Measurements from ENCODE around the gene TMEM63C. TPM values are rescaled to one million over a fixed set of nuclear protein-coding genes. Genes with fewer than 3 reads are reported as not detected.

TMEM63C gene, protein sequence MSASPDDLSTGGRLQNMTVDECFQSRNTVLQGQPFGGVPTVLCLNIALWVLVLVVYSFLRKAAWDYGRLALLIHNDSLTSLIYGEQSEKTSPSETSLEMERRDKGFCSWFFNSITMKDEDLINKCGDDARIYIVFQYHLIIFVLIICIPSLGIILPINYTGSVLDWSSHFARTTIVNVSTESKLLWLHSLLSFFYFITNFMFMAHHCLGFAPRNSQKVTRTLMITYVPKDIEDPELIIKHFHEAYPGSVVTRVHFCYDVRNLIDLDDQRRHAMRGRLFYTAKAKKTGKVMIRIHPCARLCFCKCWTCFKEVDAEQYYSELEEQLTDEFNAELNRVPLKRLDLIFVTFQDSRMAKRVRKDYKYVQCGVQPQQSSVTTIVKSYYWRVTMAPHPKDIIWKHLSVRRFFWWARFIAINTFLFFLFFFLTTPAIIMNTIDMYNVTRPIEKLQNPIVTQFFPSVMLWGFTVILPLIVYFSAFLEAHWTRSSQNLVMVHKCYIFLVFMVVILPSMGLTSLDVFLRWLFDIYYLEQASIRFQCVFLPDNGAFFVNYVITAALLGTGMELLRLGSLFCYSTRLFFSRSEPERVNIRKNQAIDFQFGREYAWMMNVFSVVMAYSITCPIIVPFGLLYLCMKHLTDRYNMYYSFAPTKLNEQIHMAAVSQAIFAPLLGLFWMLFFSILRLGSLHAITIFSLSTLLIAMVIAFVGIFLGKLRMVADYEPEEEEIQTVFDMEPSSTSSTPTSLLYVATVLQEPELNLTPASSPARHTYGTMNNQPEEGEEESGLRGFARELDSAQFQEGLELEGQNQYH
- total RNA-seq: 1.4 TPM

DNA sequence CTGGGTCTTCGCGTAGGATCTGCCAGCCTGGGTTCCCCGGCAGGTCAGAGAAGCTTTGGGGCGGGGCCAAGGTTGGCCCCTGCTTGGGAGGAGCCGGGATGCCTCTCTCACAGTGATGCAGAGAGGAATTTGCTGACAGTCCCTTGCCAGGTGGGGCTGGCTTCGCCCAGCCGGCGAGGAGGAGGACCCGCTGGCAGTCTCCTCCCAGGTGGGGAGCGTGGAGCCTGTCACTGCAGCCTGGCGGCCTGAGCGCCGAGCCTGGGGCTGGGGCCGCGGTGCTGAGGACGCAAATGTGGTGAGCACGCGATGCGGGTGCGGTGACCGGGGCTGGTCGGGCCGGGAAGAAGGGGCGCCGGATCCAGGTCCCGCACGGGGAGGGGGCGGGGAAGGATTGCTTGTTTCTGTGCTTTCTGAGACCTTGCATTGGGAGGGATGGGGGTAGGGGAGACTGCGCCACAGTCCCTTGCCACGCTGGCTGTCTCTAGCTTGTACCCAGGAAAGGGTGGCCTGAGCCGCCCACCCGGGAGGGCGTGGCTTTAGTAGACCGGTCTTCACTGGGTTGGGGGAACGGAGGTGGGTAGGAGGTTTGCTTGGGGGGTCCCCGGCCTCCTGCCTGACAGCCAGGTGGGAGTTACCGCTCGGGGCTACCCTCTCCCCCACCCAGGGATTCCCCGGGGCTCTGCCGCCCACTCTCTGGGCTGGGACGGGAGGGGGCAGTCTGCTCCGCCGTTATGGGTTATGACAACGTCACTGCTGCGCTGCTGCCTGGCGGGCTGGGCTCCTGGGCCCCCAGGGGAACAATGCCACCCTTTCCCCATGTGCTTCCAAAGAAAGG lies at the start of gene TMEM63C:
TSS of gene TMEM63C (plus strand) at position 196 of the 835 bp plus-strand sequence. CDS start 37,016 bp downstream, outside the sequence.
- Histone ChIP-seq H3K27me3 (ENCODE audit: insufficient read depth, low read length) (peaks cover 9% of the 10 kb centered on the region), H3K4me3 (ENCODE audit: low read length) (peak within 1 kb of the TSS; percentile 32), H3K9me3 (ENCODE audit: low read depth, low read length) (no peaks in the 10 kb centered on the region), H3K4me1 (ENCODE audit: insufficient read depth, low read length) (peaks cover 6% of the 10 kb centered on the region)

DNA sequence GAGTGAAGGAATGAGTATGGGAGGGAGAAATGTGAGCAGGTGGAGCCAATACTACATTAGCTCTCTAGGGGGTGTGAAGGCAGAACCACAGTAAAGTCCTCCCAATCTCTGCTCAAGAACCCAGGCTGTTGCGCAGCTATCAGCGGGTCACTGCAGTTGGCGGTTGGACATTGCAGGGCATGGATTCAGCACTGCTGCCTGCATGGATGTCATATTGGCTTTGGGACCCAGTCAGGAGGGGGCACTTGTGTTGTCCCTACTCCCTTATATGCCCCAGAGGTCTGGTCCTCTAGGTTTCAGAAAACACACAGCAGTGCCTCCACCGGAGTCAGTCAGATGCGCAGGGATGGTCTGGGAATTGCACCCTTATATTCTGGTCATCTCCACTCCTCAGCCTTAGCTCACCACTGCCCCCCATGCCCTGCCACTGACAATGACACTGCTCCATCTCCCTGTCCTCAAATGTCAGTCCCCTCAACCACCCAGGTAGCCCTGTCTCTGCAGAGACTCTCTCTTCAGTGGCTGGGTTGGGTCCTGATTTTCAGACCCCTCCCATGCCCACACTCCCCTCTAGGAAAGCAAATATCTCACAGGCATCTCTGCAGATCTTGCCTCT lies 49.6 kb upstream of the TMEM63C start:
- no peaks in the 10 kb centered on the region for H3K9me3 ChIP-seq (ENCODE audit: low read depth, low read length)
- no peak overlapping the region for H3K4me3 ChIP-seq (ENCODE audit: low read length)
- H3K27me3 ChIP-seq (ENCODE audit: insufficient read depth, low read length): peaks cover 20% of the 10 kb centered on the region
- no peaks in the 10 kb centered on the region for H3K4me1 ChIP-seq (ENCODE audit: insufficient read depth, low read length)

DNA sequence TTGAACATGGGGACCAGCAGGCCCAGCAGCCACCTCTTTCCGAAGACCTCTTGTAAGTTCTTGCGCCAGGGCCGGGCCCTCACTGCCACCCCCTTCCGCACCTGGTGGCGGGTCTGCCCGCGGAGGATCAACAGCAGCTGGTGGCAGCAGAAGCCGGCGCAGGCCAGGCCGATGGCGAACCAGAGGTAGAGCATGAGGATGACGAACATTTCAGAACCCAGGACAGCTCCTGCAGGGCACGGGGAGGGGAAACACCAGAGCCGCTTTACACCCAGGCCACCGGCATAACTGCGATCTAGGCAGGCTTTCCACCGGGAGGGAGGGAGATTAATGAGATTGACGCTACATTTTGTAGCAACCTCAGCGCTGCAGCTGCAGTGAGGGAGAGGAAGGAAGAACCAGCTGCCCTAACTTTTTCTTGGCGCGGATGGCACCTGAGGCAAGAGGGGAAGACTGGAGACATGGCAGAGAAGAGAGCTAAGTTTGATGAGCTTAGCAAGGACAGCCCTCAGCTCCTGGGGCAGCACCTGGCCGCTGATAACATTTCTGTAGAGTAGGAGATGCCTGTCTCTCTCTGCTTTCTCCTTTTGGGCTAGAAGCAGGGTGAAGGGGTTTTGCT lies 47.8 kb upstream of the TMEM63C start:
- no peaks in the 10 kb centered on the region for H3K4me1 ChIP-seq (ENCODE audit: insufficient read depth, low read length)
- no peaks in the 10 kb centered on the region for H3K9me3 ChIP-seq (ENCODE audit: low read depth, low read length)
- peaks cover 30% of the 10 kb centered on the region for H3K27me3 ChIP-seq (ENCODE audit: insufficient read depth, low read length)
- no peak overlapping the region for H3K4me3 ChIP-seq (ENCODE audit: low read length)

DNA sequence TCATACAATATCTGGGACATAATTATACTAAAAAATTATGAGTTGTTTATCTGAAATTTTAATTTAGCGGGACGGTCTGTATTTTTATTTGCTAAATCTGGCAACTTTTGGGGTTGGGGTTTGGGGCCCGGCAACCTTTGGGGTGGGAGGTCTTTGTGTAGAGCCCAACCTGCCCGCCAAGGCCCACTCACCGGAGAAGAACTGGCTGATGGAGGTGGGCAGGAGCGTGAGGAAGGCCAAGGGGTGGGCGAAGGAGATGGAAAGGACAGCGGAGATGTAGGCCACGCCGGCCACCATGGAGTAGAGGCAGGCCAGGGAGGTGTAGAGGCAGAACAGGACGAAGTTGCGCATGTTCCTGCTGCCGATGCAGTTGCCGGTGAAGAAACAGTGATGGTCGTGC lies 42.6 kb upstream of the TMEM63C start:
- Histone ChIP-seq H3K9me3 (ENCODE audit: low read depth, low read length) (no peaks in the 10 kb centered on the region), H3K4me3 (ENCODE audit: low read length) (no peak overlapping the region), H3K4me1 (ENCODE audit: insufficient read depth, low read length) (peaks cover 5% of the 10 kb centered on the region), H3K27me3 (ENCODE audit: insufficient read depth, low read length) (peaks cover 69% of the 10 kb centered on the region)

DNA sequence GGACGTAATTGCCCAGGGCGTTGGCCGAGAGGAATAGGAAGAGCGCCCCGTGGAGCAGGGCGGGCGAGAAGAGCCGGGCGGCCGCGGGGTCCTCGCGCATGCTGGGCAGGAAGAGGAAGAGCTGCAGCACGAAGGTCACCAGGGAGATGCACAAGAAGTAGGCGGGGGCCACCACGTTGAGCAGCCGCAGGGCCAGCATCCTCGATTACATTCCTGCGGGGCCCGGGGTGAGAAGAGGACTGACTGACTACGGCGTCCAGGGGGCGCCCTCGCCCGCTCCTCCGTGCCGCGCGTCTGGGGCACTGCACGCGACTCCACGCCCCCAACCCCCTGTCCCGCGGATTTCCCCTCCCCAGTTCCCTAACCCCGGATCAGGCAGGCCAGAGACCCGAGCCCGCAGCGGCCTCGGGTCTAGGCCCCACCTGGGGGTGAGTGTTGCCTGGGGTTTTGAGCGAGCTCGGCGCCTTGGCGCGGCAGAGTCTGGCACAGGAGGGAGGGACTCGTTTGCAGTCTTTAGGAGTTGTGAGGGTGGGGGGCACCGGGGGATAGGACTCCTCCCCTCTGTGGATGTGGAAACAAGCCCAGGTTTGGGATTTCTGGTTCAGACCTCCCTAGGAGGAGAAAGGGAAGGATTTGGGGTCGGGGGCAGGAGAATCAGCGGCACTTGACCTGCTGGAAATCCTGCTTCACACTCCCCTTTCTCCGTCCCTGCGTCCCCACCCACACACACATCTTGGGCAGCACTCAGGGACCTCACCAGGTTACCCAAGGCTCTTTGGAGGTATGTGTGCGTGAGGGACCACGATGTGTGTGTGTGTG lies 41.8 kb upstream of the TMEM63C start:
- Histone ChIP-seq H3K9me3 (ENCODE audit: low read depth, low read length) (no peaks in the 10 kb centered on the region), H3K4me1 (ENCODE audit: insufficient read depth, low read length) (peaks cover 5% of the 10 kb centered on the region), H3K4me3 (ENCODE audit: low read length) (no peak overlapping the region), H3K27me3 (ENCODE audit: insufficient read depth, low read length) (peaks cover 69% of the 10 kb centered on the region)

DNA sequence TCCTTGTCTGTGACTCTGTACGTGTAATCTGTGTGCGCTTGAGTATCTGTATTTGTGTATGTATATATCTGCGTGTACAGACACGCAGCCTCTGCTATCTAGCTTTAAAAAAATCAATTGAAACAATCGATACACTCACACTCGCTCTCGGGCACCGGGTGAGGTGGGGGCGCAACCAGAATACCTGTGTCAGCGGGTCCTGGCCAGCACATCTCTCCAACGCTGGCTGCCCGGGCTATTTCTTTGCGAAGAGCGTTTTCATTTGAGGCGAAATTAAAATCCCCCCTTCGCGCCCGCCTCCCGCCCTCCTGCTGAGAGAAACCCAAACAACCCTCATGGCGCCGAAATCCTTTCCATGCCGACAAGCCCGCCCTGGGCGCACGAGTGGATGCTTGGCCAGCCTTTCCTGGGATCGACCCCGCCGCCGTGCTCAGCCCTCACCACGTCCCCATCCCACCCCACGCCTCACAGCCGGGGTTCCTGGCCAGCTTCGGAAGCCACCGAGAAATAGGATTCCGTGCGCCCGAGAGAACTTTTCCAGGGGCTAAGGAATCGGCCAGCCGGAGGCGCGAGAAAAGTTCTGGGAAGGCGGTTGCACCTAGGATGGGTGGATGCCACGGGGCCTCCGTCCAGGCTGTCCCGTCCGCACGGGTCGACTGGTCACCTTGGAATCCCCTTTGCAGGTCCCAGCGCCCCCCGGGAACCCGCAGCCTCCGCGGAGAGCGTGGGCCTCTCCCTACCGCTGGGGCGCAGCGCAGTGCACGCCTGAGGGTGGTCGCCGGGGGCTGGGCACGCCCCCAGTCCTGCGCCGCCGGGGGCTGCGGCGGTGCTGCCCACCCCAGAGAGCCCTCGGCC lies 41.0 kb upstream of the TMEM63C start:
- Histone ChIP-seq H3K9me3 (ENCODE audit: low read depth, low read length) (no peaks in the 10 kb centered on the region), H3K4me1 (ENCODE audit: insufficient read depth, low read length) (peaks cover 5% of the 10 kb centered on the region), H3K4me3 (ENCODE audit: low read length) (no peak overlapping the region), H3K27me3 (ENCODE audit: insufficient read depth, low read length) (peaks cover 75% of the 10 kb centered on the region)

DNA sequence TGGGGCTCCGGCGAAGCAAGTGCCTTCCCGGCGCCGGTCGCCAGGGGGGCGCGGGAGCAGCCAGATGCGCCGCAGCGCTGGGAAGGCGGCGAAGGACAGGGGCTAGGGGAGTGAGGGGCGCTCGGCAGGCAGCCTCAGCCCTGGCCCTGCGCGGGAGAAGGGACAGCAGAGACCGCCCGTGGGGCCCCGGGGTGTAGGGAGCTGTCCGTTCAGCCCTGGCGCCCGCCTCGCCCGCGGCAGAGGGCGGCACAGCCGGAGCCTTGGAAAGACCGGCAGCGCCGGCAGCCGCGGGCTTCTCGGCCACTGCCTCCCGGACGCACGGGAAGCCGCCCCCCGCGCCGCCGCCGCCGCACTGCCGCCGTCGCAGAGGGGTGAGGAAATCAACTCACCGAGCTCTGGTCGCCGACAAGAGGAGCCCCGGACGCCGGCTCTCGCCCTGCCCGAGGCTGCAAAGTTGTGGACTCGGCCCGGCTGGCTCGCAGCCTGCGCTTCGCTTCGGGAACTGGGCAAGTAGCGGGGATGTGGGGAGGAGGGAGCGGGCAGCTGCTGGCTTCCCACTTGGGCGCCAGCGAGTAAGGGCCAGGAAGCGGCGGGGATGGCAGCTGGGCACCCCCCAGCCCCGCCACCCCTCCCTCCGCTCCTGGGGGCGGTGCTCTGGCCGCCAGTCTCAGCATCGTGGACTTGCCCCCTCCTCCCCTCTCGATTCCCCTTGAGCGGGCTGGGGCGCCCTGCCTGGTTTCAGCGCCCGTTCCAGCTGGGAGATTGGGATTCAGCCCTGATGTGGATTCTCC lies 40.2 kb upstream of the TMEM63C start, which contains the start of gene ZDHHC22:
TSS of gene ZDHHC22 (minus strand) at position 578 of the 791 bp plus-strand sequence. CDS start 2,053 bp downstream, outside the sequence.
- no peak within 1 kb of the TSS for H3K4me3 ChIP-seq (ENCODE audit: low read length)
- no peaks in the 10 kb centered on the region for H3K9me3 ChIP-seq (ENCODE audit: low read depth, low read length)
- H3K4me1 ChIP-seq (ENCODE audit: insufficient read depth, low read length): peaks cover 5% of the 10 kb centered on the region
- peaks cover 77% of the 10 kb centered on the region for H3K27me3 ChIP-seq (ENCODE audit: insufficient read depth, low read length)

DNA sequence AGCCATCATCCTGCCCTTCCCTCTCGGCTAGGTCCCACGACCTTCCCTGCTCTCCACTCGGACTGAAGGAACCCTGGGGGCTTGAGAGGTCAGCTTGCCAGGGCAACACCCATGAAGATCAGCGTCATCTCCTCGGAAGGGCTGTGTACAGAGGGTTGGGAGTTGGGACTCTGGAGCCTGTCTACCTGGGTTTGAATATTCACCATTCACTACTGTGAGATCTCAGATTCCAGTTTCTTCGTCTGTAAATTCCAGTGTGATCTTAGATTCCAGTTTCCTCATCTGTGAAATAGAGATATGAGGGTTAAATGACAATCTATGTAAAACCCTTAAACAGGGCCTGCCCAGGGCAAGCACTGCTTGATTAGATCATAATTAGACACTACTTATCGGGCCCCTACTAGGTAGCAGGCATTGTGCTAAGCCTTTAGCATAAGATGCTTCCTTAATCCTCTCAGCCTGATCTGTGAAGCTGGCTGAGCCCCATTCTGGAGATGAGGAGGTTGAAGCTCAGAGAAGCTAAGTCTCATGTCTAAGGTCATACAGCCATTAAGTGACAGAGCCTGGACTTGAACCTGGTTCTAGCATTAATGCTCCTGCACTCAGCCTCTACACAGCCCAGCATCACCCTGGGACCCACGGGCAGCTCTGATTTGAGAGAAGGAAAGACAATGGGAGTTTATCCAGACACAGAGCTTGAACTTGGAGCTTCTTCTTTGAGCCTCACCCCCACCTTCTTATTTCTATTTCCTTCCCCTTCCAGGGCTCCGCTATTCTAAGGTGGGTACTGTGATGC lies 39.4 kb upstream of the TMEM63C start:
- peaks cover 5% of the 10 kb centered on the region for H3K4me1 ChIP-seq (ENCODE audit: insufficient read depth, low read length)
- H3K4me3 ChIP-seq (ENCODE audit: low read length): no peak overlapping the region
- no peaks in the 10 kb centered on the region for H3K9me3 ChIP-seq (ENCODE audit: low read depth, low read length)
- peaks cover 81% of the 10 kb centered on the region for H3K27me3 ChIP-seq (ENCODE audit: insufficient read depth, low read length)

DNA sequence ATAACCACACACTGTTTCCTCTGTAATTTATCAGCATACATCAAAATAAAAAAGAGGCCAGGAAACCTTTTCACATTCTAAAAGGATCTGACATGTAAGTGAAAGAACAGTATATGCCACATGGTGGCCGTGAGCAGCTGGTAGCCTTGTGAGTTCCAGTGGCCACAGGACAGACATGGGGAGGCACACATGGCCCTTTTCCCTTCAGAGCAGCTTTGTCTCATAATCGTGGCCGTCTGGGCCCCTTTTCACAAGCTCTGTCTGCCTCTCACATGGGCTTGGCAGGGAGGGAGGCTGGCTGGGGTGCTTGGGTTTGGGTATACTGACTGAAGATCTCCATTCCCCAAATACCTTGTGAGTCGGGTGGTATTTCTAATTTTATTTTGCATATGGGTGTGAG lies 38.5 kb upstream of the TMEM63C start:
- Histone ChIP-seq H3K27me3 (ENCODE audit: insufficient read depth, low read length) (peaks cover 78% of the 10 kb centered on the region), H3K9me3 (ENCODE audit: low read depth, low read length) (no peaks in the 10 kb centered on the region), H3K4me1 (ENCODE audit: insufficient read depth, low read length) (peaks cover 5% of the 10 kb centered on the region), H3K4me3 (ENCODE audit: low read length) (no peak overlapping the region)

DNA sequence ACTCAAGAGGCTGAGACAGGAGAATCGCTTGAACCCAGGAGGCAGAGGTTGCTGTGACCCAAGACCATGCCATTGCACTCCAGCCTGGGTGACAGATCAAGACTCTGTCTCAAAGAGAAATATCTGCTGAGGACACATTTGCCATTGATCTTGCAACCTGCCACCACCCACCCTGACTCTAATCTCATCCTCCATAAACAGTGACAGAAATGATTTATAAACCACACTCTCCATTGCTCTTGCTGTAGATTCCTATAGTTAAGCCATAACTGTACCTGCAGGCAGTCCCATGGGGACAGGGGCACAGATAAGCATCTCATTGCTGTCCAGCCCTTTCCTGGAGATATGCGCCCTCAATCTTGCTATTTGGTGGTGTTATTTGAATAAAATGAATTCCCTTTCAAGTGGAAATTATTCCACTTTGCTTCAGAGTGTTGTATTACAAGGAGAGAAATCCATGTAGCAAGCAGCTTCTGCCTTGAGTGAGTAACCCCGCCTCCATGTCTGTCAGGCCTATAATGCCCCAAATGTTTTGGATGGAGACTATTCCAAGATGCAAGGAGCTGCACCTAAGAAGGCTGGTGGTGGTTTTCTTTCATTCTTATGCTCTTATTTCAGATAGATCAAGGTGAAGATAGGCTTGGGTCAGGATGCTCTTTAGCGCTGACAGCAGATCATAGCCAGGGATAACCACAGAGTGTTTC lies 37.0 kb upstream of the TMEM63C start:
- H3K9me3 ChIP-seq (ENCODE audit: low read depth, low read length): no peaks in the 10 kb centered on the region
- H3K4me3 ChIP-seq (ENCODE audit: low read length): no peak overlapping the region
- peaks cover 64% of the 10 kb centered on the region for H3K27me3 ChIP-seq (ENCODE audit: insufficient read depth, low read length)
- H3K4me1 ChIP-seq (ENCODE audit: insufficient read depth, low read length): peaks cover 5% of the 10 kb centered on the region

All from mononuclear cell (primary cell).